ENCODE results near the gene PLEKHA5.
"Not testable (repeated sequence)": the region's sequence is repeated elsewhere in the genome, so short reads cannot be mapped to it uniquely, and the experiment has no call there.

Gene PLEKHA5

DNA sequence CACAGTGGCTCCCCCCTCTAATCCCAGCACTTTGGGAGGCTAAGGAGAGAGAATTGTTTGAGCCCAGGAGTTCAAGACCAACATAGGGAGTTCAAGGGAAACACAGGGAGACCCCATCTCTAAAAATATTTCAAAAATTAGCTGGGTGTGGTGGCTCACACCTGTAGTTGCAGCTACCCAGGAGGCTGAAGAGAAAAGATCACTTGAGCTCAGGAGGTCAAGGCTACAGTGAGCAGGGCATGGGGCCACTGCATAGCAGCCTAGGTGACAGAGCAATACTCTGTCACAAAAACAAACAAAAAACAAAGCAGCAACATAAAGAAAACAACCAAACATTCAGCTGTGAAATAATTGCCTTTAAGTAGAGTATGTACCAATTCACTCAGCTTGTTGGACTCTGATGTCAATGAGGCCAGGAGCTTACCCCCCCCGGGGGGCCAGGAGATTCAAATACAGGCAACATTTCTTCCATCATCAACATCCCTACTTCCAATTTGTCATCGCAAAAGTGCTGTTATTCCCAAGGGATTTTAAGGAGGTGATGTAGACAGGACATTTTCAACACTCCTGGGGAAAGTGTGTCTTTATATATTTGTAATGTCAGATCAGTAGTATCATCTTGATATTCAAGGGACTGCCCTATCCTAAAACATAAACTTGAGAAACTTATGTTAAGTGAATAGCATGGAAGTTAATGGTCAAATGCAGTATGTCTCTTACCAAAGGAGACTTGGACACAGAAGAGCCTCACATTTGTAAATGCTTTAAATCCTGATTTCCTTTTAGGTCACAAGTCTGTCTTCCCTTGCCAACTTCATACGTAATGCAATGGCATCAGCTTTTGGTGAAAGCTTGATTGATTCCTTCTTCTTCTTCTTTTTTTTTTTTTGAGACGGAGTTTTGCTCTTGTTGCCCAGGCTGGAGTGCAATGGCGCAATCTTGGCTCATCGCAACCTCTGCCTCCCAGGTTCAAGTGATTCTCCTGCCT is 269.1 kb downstream of the PLEKHA5 start:
- H3K4me3 ChIP-seq (ENCODE audit: low read length): no peak overlapping the region
- peak; percentile 53 for DNase-seq (ENCODE audit: low read depth)
- TF ChIP-seq, protein P1, sequence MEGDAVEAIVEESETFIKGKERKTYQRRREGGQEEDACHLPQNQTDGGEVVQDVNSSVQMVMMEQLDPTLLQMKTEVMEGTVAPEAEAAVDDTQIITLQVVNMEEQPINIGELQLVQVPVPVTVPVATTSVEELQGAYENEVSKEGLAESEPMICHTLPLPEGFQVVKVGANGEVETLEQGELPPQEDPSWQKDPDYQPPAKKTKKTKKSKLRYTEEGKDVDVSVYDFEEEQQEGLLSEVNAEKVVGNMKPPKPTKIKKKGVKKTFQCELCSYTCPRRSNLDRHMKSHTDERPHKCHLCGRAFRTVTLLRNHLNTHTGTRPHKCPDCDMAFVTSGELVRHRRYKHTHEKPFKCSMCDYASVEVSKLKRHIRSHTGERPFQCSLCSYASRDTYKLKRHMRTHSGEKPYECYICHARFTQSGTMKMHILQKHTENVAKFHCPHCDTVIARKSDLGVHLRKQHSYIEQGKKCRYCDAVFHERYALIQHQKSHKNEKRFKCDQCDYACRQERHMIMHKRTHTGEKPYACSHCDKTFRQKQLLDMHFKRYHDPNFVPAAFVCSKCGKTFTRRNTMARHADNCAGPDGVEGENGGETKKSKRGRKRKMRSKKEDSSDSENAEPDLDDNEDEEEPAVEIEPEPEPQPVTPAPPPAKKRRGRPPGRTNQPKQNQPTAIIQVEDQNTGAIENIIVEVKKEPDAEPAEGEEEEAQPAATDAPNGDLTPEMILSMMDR (conservative IDR thresholded peaks at IDR 0.05; ENCODE audit: low read length): no peak

DNA sequence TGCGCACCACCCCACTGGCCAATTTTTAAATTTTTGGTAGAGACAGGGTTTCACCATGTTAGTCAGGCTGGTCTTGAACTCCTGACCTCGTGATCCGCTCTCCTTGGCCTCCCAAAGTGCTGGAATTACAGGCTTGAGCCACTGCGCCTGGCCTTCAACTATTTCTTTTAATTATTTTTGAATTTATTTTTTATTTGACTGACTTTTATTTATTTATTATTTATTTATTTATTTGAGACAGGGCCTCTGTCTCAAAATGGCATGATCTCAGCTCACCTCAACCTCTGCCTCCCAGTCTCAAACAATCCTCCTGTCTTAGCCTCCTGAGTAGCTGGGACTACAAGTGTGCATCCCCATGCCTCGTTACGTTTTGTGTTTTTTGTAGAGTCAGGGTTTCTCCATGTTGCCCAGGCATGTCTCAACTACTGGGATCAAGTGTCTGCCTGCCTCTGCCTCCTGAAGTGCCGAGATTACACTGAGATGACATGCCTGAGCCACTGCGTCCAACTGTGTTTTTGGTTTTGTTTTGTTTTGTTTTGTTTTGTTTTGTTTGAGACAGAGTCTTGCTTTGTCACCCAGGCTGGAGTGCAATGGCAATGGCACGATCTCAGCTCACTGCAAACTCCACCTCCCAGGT is 271.2 kb downstream of the PLEKHA5 start:
- H3K4me3 ChIP-seq (ENCODE audit: low read length); DNase-seq (ENCODE audit: low read depth): not testable (repeated sequence)

DNA sequence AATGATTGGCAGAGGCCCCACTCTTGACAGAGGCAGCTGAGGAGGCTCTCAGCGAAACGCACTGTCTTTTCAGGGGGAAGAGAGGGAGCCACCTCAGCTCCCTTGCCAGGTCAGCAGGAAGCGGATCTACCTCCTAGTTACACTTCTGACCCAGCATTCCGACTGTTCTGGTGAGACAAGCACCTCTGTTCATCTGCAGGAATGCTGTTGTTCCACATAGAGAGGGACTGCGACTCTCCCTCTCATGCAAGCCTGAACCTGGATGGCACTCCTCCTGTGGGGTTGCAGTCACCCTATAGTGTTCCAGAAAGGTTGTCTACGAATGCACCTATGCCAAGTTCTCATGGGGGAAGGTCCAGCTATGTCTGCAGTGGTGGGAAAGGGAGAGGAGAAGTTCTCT is 272.7 kb downstream of the PLEKHA5 start:
- DNase-seq (ENCODE audit: low read depth): no peak
- TF ChIP-seq, protein P1 (conservative IDR thresholded peaks at IDR 0.05; ENCODE audit: low read length): no peak
- no peak overlapping the region for H3K4me3 ChIP-seq (ENCODE audit: low read length)

DNA sequence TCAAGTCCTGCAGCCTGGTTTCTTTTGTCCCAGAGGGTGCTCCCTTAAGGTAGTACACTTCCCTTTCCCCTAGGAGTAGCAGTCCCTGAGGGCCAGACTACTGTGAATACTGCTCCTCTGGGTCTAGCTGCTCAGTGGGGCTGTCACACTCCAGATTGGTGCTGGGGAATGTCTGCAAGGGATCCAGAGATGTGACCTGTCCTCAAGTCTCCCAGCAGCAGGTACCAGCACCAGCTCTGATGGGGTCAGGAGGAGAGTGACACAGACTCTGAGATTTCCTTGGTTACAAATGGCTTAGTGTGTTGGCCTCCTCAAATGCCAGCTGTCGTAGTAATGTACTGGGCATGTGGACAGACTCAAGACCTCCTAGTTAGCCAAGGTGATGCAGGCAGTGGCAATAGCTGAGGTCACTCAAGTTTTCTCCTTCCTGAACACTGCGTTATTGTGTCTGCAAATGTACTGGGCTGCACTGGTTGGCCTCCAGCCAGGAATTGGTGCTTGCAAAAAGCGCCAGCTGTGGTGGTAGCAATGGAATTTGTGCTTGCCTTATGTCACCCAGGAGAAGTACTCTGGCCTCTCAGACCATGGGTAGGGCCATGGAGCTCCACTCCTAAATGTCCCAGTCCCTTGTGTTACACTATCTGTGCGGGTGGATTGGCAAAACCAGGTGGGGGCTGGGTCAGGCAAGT is 273.4 kb downstream of the PLEKHA5 start:
- H3K4me3 ChIP-seq (ENCODE audit: low read length): no peak overlapping the region
- TF ChIP-seq, protein P1 (conservative IDR thresholded peaks at IDR 0.05; ENCODE audit: low read length): no peak
- peak; percentile 56 for DNase-seq (ENCODE audit: low read depth)

DNA sequence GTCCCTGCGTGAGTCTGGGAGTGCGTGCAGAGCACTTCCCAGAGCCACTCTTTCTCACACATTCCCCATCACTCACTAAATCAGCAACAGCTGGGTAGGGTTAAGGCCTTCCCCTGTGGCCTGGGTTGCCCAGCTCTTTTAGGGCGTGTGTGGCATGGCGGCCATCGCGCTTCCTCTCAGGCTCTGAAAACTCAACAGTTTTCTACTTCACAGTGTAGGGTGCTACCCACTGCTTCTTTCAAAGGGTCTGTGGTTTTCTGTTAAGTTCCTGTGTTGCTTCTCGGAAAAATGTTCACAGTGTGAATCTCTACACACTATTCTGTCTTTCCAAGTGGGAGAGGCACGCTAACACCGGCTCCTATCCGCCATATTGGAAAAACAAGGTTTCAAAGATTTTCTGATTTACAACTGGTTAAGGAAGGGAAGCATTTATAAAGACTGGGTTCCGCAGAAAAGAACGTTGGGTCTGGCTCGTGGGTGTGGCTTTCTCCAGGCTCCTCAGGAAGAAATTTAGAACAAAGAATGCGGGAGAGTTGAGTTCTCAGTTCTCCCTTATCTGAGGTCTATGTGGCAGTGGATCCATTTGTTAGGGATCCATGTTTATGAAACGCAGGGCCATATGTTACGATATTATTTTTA is 274.8 kb downstream of the PLEKHA5 start:
- TF ChIP-seq, protein P1 (conservative IDR thresholded peaks at IDR 0.05; ENCODE audit: low read length): no peak
- DNase-seq (ENCODE audit: low read depth): no peak
- H3K4me3 ChIP-seq (ENCODE audit: low read length): no peak overlapping the region

DNA sequence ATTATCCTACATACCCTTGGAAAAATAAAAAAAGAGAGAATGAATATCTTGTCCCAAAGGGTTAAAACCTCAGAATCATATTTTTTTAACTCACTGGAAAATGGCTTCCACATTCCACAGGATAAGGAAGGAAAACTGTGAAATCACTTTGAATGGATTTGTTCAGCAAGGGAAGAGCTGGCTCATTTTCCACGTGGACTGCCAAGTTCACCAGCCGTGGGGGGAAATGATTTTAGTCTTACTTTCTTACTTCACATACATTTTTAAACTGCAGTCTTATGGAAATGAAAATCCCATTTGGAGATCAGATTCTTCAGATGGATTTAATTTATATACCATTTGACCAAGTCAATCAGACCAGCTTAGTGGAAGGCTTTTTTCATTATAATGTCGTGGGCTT is 279.8 kb downstream of the PLEKHA5 start:
- TF ChIP-seq, protein P1 (conservative IDR thresholded peaks at IDR 0.05; ENCODE audit: low read length): no peak
- H3K4me3 ChIP-seq (ENCODE audit: low read length): no peak overlapping the region
- DNase-seq (ENCODE audit: low read depth): no peak

DNA sequence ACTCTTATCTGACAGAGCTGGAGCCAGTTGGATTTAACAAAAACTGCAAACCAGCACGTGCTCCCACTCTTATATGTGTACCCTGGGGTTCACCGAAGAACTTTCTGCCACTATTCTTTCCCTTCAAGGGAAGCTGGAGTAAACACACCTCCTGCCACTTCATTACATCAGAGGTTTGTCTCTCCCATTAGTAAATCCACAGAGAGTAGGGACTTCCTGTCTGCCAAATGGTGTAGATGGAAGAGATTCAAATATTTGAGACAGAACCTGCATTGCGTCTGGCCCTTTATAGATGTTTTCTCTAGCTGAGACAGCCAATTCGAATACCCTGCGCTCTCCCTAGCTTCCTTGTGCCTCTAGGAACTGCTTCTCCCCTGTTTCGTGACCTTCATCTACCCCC is 280.7 kb downstream of the PLEKHA5 start:
- TF ChIP-seq, protein P1 (conservative IDR thresholded peaks at IDR 0.05; ENCODE audit: low read length): no peak
- no peak overlapping the region for H3K4me3 ChIP-seq (ENCODE audit: low read length)
- peak; percentile 16 for DNase-seq (ENCODE audit: low read depth)

Data from AG10803 (cell line).